ENCODE measurements around the gene DGKD.
"Not testable (repeated sequence)": the region's sequence is repeated elsewhere in the genome, so short reads cannot be mapped to it uniquely, and the experiment has no call there.

DGKD gene

DNA sequence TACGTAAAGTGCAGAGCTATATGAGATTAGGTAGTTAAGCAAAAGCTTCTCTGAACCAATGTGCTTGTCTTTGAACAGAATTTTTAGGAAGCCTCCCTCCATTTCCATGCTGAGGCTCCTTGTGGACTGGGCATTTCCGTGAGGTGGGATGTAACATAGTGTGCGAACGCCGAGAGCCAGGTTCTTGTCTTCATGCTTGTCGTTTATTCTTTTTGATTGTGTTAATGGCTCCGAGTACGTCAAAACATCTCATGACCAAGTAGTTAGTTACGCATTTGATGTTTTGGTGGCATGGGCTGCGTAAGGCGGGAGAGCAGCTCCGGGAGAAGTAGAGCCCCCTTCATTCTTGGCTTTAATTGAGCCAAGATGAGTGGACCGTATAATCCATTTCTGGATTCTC is 32.9 kb downstream of the DGKD start:
- no peak for DNase-seq

DNA sequence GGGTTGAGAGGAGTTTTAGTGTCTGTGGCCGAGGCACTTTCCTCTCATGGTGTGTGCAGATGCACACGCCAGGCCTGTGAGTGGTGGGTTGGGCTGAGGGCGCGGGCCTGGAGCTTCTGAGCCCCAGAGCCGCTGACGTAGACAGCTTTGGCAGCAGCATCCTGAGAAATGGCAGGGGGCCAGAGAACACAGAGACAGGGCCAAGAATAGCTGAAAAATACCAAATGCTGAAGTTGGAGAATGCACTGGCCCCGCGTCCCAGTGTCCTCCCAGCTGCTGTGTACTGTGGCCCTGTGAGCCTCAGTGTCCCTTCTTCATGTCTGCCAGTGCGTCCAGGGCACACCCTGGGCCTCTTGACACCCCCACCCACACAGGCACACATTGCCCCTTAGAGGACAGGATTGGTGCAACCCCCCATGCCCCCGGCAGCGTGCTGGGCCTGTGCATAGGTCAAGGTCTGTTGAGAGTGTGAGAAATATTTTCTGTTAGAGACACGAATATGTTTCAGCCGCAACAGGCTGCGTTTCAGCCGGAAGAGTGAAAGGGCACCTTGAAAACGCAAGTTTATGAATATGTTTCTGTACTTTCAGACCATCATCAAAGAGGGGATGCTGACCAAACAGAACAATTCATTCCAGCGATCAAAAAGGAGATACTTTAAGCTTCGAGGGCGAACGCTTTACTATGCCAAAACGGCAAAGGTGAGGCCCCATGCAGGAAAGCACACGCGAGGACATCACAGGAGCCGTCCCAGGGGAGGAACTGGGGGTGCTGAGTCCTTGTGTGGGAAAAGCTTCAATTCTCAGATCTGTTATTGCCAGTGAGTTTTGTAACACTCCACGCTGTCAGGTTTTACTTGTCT is 33.6 kb downstream of the DGKD start:
- peak; percentile 86 to 87 for DNase-seq

DNA sequence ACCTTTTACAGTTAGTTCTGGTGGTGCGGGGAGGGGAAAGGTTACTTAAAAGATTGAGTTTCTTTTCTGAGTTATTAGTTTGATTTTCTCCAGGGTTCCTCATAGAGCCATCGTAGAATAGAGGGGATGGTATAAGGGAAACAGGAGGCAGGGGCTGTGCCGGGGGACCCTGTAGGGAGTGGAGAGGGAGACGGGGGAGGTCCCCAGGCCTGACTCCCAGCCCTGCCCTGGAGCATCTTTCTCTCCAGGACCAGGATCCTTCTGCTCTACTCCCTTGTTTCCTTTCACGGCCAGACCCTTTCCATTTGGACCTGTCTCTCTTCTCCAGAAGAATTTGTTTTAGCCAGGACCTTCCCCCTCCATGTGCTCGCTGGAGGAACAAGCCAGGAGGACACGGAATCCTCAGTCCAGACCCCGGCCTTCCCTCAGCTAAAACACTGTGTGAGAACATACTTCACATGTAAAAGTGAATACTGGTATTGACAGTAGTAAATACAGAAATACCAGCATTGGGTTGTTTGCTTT is 35.4 kb downstream of the DGKD start:
- DNase-seq: no peak

DNA sequence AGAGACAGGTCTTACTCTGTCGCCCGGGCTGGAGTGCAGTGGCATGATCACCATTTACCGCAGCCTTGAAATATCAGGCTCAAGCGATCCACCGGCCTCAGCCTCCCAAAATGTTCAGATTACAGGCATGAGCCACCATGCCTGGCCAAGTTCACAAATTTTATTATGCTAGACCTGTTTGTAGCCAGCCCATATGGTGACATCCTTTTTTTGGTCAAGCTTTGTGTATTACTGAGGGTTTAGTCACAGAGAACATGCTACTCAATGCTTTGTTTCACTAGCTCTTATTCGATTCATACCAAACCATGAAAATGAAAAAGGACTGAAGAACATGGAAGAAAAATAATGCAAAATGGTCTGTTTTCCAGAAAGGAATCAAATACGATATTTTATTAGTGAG is 41.4 kb downstream of the DGKD start:
- DNase-seq: no peak

DNA sequence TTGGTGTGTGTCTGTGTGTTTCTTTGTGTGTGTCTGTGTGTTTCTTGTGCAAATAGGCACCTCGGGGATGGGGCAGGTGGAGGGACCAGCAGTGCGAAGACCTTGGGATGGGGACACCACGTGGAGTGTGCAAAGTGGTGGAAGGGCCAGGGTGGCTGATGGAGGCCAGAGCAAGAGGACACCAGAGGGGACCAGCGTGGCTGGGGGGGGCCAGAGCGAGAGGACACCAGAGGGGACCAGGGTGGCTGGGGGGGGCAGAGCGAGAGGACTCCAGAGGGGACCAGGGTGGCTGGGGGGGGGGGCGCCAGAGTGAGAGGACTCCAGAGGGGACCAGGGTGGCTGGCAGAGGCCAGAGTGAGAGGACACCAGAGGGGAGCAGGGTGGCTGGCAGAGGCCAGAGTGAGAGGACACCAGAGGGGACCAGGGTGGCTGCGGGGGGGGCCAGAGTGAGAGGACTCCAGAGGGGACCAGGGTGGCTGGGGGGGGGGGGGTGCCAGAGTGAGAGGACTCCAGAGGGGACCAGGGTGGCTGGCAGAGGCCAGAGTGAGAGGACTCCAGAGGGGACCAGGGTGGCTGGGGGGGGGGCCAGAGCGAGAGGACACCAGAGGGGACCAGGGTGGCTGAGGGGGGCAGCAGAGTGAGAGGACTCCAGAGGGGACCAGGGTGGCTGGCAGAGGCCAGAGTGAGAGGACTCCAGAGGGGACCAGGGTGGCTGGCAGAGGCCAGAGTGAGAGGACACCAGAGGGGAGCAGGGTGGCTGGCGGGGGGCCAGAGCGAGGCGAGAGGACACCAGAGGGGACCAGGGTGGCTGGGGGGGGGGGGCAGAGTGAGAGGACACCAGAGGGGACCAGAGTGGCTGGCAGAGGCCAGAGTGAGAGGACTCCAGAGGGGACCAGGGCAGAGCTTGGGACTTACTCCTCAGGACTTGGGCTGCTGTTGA is 42.7 kb downstream of the DGKD start:
- DNase-seq: not testable (repeated sequence)

DNA sequence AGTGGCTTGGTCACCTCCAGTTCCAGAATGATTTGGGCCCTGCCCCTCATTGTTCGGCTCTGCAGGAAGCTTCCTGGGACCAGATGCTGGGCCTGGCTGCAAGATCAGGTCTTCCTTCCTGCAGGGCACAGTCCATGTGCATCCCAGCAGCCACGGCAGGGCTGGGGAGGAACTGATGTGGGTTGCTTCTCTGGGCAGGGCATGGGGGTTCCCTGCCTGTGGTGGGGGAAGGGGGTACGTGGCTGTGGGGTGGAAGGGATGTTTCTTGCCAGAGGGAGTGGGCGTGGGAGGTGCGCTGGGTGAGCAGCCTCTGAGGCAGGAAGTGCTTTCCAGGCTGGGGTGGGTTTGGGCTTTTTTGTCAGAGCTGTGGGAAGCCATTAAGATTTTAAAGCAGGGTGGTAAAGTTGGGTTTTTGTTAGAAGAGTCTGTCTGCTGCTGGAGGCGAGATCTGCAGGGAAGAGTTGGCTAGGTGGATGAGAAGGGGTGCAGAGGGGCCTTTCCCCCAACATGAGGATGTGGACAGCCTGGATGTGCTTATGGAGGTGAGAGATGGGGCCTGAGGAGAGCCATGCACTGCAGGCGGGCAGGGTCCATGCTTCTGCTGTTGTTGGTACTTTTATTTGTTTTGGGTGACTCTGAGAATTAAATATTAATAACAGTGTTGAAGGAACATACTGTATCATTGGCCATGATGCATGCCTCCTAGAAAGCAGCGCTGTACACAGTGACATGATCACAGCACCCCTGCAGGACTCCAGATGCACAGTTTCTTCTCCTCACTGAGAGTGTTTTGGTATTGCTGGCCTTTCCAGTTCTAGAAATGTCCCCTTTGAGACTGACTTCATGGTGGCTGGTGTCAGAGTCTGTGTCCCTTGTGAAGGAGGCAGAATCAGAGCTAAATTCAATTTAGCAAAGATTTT is 45.3 kb downstream of the DGKD start:
- DNase-seq: no peak

DNA sequence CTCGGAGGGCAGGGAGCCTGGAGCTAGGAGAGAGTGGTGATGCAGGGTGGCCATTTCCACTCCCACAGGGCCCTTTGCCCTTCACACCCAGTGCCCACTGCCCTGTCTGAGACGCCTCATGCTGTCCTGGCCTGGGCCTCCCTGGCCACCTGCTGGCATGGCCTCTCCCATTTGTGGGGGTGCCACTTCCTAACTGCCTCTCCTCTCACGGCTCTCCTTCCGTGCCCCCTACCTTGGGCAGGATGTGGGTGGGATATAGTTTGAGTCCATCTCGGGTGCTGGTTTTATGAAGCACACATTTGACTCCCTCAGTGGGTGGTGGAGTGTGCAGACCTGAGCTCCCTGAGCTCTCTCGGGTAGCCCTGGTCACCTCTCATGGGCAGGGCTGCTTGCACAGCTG is 46.0 kb downstream of the DGKD start:
- DNase-seq: no peak

DNA sequence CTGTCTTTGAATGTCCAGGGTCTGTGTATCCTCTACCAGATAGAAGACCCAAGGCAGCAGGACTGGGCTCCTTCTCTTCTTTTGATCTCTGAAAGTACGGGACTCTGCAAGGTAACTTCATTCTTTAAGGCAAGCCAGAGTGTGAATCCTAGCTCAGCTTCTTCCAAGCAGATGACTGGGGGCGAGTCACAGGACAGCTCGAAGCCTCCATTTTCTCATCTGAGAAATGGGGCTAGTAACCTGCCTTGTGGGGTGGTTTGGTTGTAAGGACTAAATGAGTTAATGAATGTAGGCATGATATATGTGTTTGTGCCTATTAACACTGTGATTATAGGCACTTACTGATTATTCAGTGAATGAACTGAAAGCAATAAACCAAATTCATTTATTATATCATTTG is 46.7 kb downstream of the DGKD start:
- no peak for DNase-seq

DNA sequence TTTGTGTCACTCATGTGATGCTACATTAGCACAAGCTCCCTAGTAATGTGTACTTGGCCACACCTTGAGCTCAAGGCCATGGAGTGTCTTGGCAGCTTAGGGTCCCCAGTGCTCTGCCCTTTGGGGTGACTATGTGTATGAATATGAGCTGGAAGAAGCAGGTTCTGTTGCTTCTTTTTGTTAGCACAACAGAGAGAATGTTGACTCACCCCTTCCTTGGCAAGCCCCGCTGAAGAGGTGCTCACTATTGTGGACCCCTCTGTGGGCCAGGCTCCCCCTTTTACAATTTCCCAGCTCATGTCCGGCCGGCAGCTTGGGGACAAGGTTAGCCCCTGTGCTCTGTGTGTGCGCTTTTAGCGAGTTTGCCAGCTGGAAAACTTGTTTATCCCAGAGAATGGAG is 48.1 kb downstream of the DGKD start:
- DNase-seq: no peak

DNA sequence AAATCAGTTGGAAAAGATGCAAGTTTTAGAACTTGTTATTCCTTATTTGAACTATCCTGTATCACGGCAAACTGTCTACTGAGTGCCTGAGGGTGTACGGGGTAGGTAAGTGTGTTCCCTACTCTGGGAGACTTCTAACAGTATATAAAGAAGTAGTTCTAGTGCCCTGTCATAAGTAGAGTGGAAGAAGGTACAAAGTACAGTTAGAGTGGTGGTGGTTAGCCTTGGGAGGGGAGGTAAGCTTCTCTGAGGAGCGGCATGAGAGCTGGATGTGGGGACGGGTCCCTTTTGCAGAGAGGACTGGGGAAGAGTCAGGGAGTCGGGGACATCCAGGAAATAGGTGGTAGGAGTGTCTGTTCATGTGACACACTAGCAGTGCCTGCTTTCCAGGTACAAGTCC is 48.5 kb downstream of the DGKD start:
- DNase-seq: no peak

DNA sequence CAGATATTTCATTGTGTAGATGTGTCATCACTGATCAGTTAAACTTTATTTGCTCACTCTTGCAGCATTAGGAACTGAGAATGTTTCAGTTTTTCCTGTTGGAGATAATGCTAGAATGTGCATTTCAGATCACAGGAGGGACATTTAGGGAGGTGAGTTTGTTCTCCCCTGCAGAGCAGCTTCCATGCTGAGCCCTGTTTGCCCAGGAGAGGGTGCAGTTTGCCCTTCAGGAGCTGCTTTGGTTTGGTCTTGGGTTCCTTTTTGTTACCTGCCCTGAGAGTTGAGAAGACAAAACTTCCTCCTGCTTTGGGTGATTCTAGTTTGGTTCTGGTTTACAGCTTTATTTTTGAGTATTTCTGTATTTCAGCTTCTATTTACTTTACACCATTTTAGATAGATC is 49.9 kb downstream of the DGKD start:
- DNase-seq: peak; percentile 30 to 32

DNA sequence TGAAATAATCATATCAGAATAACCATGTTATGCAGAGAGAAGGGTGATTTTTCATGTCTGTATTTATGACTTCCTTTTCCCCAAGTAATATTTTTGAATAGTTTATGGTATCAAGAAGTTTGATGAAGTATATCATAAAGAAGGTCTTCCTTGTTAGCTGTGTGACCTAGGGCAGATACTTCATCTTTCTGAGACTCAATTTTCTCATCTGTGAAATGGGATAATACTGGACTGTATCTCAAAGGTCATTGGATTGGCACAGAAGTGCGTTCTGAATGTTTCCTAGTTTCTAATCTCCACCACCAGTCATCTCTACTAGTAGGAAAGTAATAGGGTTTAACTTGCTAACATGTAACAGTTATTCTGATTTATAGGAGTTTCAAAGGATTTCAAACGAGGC is 52.6 kb downstream of the DGKD start:
- no peak for DNase-seq

DNA sequence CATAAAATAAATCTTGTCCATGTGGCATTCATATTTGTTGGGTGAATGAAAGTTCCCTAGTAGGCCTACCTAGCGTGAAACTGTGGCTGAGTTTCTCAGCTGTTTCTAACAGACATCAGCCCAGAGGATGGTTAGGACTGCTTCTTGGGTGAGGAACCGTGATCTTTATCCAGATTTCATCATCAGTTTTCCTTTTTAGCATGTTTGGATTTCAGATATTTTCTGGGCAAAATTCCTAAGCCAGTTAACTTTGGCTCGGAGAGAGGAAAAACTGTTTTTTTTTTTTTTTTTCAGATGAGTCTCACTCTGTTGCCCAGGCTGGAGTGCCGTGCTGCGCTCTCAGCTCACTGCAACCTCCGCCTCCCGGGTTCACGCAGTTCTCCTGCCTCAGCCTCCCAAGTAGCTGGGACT is 53.5 kb downstream of the DGKD start:
- no peak for DNase-seq

DNA sequence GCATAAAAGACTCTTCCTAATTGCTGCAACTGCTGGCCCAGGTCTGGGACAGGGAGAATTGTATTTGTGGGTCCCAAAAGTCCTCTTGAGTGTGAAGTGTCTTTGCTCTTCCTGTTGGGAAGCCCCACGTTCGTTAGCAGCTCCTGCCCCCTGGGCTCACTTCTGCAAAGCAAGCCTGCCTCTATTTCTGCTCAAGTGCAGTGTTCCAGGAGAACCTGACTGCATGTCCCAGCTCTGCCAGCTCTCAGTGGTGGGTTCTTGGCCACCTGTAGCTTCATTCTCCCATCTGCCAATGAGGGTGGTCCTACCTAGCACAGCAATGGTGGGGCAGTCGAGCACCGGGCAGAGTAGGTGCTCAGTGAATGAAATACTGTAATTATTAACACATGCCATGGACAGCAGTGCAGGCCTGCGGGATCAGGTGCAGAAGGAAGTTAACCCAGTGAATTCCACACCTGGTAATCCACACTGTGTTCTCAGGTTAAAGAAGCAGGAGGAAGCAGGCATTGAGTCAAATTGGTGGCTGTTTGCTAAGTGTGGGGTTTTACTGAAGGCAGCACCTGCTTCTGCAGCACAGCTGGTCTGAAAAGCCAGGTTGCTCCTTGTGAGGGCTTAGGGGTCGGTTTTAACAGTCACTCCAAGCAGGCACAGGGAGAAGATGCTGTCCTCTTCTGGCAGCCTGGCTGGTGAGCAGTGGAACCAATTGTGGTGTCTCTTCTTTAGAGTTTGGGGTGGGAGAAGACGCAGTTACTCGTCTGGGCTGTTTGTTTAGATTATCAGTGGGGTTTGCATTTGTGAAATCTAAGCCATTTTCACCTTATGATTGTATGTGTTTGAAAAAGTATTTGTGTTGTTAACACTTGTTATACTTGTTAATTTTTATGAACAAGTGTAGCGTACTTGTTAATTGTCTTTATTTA is 54.3 kb downstream of the DGKD start:
- no peak for DNase-seq

DNA sequence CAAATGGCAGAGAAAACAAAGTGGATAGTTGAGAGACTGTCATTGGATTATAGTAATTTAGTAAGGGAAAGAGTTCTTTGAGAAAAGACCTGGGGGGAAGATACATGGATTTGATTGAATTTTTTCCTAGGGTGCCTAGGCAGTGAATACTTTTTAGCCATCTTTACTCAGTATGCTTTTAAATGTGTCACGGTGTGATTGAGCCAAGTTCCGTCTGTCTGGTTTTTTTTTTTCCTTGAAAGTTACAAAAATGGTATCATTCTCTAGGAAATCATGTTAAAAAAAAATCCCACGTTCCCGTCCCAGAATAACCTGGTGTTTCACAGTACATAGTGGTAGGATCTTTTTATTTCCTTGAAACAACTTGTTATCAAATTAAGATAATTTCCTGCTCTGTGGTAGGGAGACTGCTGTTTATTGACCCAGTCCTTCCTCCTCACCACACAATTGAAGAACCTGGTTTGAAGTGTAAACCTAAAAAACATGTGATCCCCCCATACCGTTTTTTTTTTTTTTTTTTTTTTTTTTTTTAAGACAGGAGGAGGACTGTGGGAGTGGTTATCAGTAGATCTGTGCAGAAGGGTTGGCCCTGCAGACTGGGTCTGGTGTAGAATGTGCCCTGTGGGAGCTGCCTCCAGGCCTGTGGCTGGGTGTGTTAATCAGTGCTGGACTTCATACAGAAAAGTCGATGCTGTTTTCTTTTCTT is 55.1 kb downstream of the DGKD start:
- DNase-seq: no peak

DNA sequence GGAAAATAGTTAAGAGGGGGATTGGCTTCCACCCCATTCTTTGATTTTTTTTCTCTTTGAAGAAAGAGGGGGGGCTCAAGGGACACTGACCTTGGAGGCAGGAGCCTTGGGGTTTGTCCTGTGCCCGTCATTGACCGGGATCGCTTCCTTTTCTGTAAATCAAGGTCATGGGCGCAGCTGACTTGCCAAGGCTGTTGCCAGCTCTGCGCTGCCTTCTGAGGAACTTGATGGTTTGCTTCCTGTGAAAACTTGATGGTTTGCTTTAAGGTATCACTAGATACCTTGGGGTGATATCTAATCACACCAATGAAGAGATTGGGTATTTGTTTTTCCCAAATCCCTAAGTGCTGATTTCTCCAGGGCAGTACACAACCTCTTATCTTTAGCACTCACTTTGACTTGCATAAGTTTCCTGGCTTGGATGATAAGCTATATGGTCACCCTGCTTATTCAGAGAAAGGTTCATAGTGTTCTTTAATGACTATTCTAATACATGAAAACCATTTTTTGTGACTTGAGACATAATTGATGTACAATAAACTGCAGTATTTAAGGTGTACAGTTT is 56.0 kb downstream of the DGKD start:
- DNase-seq: no peak

DNA sequence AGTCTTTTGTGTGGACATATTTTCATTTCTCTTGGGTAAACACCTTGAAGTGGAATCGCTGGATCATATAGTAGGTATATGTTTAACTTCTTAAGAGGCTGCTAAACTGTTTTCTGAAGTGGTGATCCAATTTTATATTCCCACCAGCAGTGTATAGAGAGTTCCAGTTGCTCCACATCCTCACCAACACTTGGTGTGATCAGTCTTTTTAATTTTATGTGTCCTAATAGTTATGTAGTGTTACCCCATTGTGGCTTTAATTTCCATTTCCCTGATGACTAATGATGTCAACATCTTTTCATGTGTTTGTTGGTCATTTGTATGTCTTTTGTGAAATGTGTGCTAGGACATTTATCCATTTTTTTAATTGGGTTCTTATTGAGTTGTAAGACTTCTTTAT is 56.9 kb downstream of the DGKD start:
- DNase-seq: no peak

DNA sequence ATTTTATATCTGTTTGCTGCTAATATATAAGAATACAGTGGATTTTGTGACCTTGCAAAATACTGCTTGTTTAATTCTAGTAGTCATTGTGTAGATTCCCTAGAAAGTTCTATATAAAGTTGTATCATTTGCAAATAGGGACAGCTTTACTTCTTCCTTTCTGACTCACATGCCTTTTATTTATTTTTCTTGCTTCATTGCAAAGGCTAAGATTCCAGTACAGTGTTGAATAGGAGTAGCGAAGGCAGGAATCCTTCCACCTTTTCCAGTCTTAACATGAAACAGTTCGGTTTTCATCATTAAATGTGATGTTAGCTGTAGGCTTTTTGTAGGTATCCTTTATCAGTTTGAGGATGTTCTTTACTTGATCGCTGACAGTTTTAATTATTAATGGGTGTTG is 58.1 kb downstream of the DGKD start:
- DNase-seq: no peak

DNA sequence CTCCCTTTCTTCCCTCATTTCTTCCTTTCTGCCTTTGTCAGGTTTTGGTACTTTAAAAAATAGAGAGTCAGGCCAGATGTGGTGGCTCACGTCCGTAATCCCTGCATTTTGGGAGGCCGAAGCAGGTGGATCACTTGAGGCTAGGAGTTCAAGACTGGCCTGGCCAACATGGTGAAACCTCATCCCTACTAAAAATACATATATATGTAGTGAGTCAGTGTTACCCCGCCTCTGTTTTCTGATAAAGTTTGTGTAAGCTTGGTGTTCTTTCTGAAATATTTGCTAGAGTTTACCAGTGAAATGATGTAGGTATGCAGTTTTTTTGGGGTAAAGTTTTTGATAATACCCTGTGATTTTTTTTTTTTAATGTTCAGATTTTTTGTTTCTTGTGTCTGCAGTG is 58.8 kb downstream of the DGKD start:
- DNase-seq: no peak

DNA sequence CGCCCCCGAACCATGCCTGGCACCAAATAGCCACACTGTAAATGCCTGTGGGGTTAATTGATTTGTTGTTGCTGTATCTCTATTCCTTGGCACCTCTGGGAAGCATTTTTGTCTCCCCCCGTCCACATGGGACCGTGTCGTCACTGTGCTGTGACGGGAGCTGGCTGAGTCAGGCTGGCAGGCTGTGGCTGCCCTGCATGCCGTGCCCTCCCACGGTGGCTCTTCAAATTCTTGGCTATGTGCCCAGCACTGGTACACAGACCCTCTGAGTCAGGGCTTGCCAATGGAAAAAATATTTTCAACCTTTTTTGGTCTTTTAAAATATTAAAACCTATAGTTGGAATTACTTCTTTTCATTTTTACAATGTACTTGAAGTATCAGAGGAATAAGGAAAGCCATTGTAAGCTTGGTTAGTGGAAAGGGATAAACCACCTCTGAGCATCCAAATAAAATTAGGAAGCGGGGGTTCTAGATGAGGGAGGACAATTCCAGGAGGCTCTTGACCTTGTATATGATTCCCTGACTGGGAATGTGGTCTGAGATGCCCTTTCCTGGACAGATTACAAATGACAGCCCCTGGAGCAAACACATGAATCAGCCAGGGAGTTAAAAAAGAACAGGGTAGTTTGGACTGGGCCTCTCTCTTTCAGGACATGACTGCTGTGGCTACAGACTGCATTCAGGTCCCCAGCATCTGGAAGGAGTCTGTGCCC is 59.4 kb downstream of the DGKD start:
- peak; percentile 49 to 75 for DNase-seq

Data from SHP77 (cell line).